HepG2 (cell line): Measurements from ENCODE around the gene ORC2. TPM values are rescaled to one million over a fixed set of nuclear protein-coding genes. Genes with fewer than 3 reads are reported as not detected.

Source experiments
- ATAC-seq: fragments of 200-7000 bp; cut with Tn5 transposase; 3 replicates; pipeline ENCODE4 v1.9.1; 2020; ENCODE audit warnings: mild to moderate bottlenecking, moderate library complexity
- BruUV-seq: library from RNA; stranded (reverse); fragments of 400-500 nt; replicated peaks from 2 replicates; lab custom pipeline; 2021; lab: Mats Ljungman, UMichigan
- CTCF ChIA-PET: fragments of 300-600 bp; formaldehyde crosslinking; extraction: SDS; loops from one replicate; lab custom pipeline; 2021; ENCODE audit warnings: low total read pairs, inconsistent platforms, low intra/inter-chr PET ratio; lab: Yijun Ruan, JAX
- POLR2A ChIA-PET: fragments of 350-600 bp; sonication (Branson Sonifier 250); formaldehyde crosslinking; loops from one replicate; lab custom pipeline; 2020; ENCODE audit warnings: antibody characterized with exemption, inconsistent platforms; lab: Yijun Ruan, JAX
- DNase-seq: peaks from one replicate; pipeline ENCODE4 v3.0.0-alpha.2; 2015; ENCODE audit warnings: low spot score
- FAIRE-seq: peaks from 3 replicates; lab custom pipeline; 2011; peaks lifted over from hg19 to GRCh38; lab: Jason Lieb, UNC
- H2AFZ ChIP-seq: one replicate; pipeline ENCODE4 v1.6.1; 2011; ENCODE audit warnings: low read length, inconsistent platforms
- H3K27ac ChIP-seq: fragments of 300-600 bp; 3 replicates; pipeline ENCODE4 v1.8.0; 2011; ENCODE audit warnings: mixed run types, mild to moderate bottlenecking, mixed read lengths, low read length, inconsistent platforms; ENCODE audit not compliant: insufficient read depth; ENCODE audit errors: extremely low read length
- H3K27me3 ChIP-seq, 2 experiments: fragments of 200-600 bp in 1 of 2; 2 replicates in 1 of 2; 3 replicates in 1 of 2; pipeline versions ENCODE4 v1.6.0 to v1.8.0; 2011; ENCODE audit warnings: low read length in 2 of 2, mild to moderate bottlenecking in 2 of 2, moderate library complexity in 2 of 2, inconsistent platforms in 1 of 2; ENCODE audit not compliant: insufficient read depth in 2 of 2, control insufficient read depth in 1 of 2
- H3K36me3 ChIP-seq, 2 experiments: fragments of 200-600 bp in 1 of 2; replicated peaks in 1 of 2; 2 replicates in 1 of 2; 3 replicates in 1 of 2; pipeline versions ENCODE4 v1.5.1 to v1.8.0; 2011; ENCODE audit warnings: low read length in 2 of 2, inconsistent platforms in 1 of 2; ENCODE audit not compliant: insufficient read depth in 2 of 2, control insufficient read depth in 1 of 2
- H3K4me1 ChIP-seq: 2 replicates; pipeline ENCODE4 v1.5.1; 2012; ENCODE audit warnings: low read length, inconsistent platforms; ENCODE audit not compliant: insufficient read depth
- H3K4me2 ChIP-seq: 2 replicates; pipeline ENCODE4 v1.6.0; 2011; ENCODE audit warnings: low read depth, low read length, inconsistent platforms
- H3K4me3 ChIP-seq, 3 experiments: fragments of 200-600 bp in 1 of 3; sonication (generic), shearing (Covaris generic) in 1 of 3; replicated peaks in 1 of 3; 2 replicates each; pipeline ENCODE4 v1.5.1; 2011 to 2016; ENCODE audit warnings: low read length in 3 of 3, inconsistent platforms in 2 of 3, low read depth in 2 of 3, mild to moderate bottlenecking in 2 of 3, control low read depth in 1 of 3, mixed read lengths in 1 of 3; ENCODE audit not compliant: insufficient read depth in 1 of 3
- H3K79me2 ChIP-seq: one replicate; pipeline ENCODE4 v1.6.1; 2011; ENCODE audit warnings: low read length, inconsistent platforms; ENCODE audit not compliant: insufficient read depth
- H3K9ac ChIP-seq: 2 replicates; pipeline ENCODE4 v1.6.0; 2011; ENCODE audit warnings: mild to moderate bottlenecking, low read depth, low read length, inconsistent platforms; ENCODE audit not compliant: insufficient read depth
- H3K9me3 ChIP-seq: 2 replicates; pipeline ENCODE4 v1.5.1; 2012; ENCODE audit warnings: mild to moderate bottlenecking, low read length
- H4K20me1 ChIP-seq: 2 replicates; pipeline ENCODE4 v1.6.0; 2011; ENCODE audit warnings: inconsistent platforms, mild to moderate bottlenecking, low read length, moderate library complexity; ENCODE audit not compliant: insufficient read depth
- HHEX ChIP-seq: IDR thresholded peaks from 2 replicates; pipeline ENCODE4 v1.6.1; 2016; ENCODE audit warnings: control low read depth
- HMG20B ChIP-seq: conservative IDR thresholded peaks from 2 replicates; pipeline ENCODE4 v1.6.1; 2016; ENCODE audit warnings: missing genetic modification reagents, missing compliant biosample characterization
- HOXA3 ChIP-seq: sonication (generic); formaldehyde crosslinking; IDR thresholded peaks from 2 replicates; pipeline ENCODE4 v1.5.0; 2020; ENCODE audit warnings: missing genetic modification reagents
- MAX ChIP-seq: IDR thresholded peaks from 2 replicates; pipeline ENCODE4 v1.6.1; 2012; ENCODE audit warnings: inconsistent platforms
- NONO ChIP-seq, 2 experiments: fragments of 450-650 bp in 1 of 2; sonication (generic) in 1 of 2; formaldehyde crosslinking in 1 of 2; IDR thresholded peaks in 1 of 2; conservative IDR thresholded peaks in 1 of 2; 2 replicates each; pipeline versions ENCODE4 v1.6.1 to v1.8.0; 2017 to 2022; ENCODE audit warnings: mild to moderate bottlenecking in 1 of 2, missing genetic modification reagents in 1 of 2, moderate library complexity in 1 of 2
- PHF21A ChIP-seq: sonication (generic); formaldehyde crosslinking; IDR thresholded peaks from 2 replicates; pipeline ENCODE4 v1.5.0; 2020; ENCODE audit warnings: mild to moderate bottlenecking, missing genetic modification reagents
- SRSF9 ChIP-seq: fragments of 200-400 bp; formaldehyde crosslinking; IDR thresholded peaks from 2 replicates; pipeline ENCODE4 v1.6.1; 2018; ENCODE audit warnings: borderline replicate concordance, mild to moderate bottlenecking, low read depth, low read length; ENCODE audit not compliant: insufficient read depth, poor library complexity, severe bottlenecking
- TCF7L2 ChIP-seq: IDR thresholded peaks from 2 replicates; pipeline ENCODE4 v1.6.1; 2011; ENCODE audit warnings: mild to moderate bottlenecking, low read depth, low read length, moderate library complexity
- ZKSCAN8 ChIP-seq: IDR thresholded peaks from 2 replicates; pipeline ENCODE4 v1.6.1; 2016; ENCODE audit warnings: borderline replicate concordance, missing genetic modification reagents, missing compliant biosample characterization
- ZNF713 ChIP-seq: sonication (generic); formaldehyde crosslinking; IDR thresholded peaks from 2 replicates; pipeline ENCODE4 v1.4.0; 2020; ENCODE audit warnings: mild to moderate bottlenecking, missing genetic modification reagents
- WGBS: methylation state at CpG from one replicate; pipeline ENCODE4 v1.1.6; 2017; ENCODE audit warnings: low lambda C conversion rate; 5-methylcytosine and 5-hydroxymethylcytosine counted together
- in situ Hi-C: cut with HindIII; loops from 2 replicates; pipeline ENCODE4 v1.10.0; 2017; ENCODE audit warnings: low pct_unique_long_range_greater_than_20kb; ENCODE audit not compliant: extremely low pct_ligation_motif_present
- intact Hi-C: fragments of 100-400 bp; cut with micrococcal nuclease; formaldehyde crosslinking; loops from one replicate; pipeline ENCODE4 v1.10.0; 2022; ENCODE audit not compliant: unreplicated experiment
- polyA plus RNA-seq, 8 experiments: library from polyadenylated mRNA; depleted of rRNA in 3 of 8; stranded (reverse) in 7 of 8; unstranded in 1 of 8; fragments of >200 nt; fragmentation: Illumina TruSeq in 4 of 8; extraction: Trizol in 4 of 8; gene quantifications; 2 replicates each; pipeline versions ENCODE4 v1.2.1 to v1.2.3, GENCODE V29; 2011 to 2016; ENCODE audit warnings: low read depth in 4 of 8, missing spikeins in 1 of 8, mixed read lengths in 1 of 8; ENCODE audit not compliant: insufficient read depth in 1 of 8
- total RNA-seq, 5 experiments: library from RNA; depleted of rRNA; stranded (reverse); fragments of >200 nt; fragmentation: Illumina TruSeq; extraction: Trizol; gene quantifications; 2 replicates each; pipeline ENCODE4 v1.2.3, GENCODE V29; 2016; ENCODE audit warnings: low read depth in 1 of 5
- TF ChIP-seq, protein P1 (sequence below): sonication (generic); formaldehyde crosslinking; IDR thresholded peaks from 2 replicates; pipeline ENCODE4 v1.5.0; 2020; ENCODE audit warnings: missing genetic modification reagents, mild to moderate bottlenecking, borderline replicate concordance
- TF ChIP-seq, protein P2 (sequence below): sonication (generic); formaldehyde crosslinking; IDR thresholded peaks from 2 replicates; pipeline ENCODE4 v1.5.0; 2020; ENCODE audit warnings: mild to moderate bottlenecking, missing genetic modification reagents
- TF ChIP-seq, protein P3 (sequence below): sonication (generic); formaldehyde crosslinking; IDR thresholded peaks from 2 replicates; pipeline ENCODE4 v1.4.0; 2020; ENCODE audit warnings: low read depth, mild to moderate bottlenecking, missing genetic modification reagents
- TF ChIP-seq, protein P4 (sequence below): sonication (generic); formaldehyde crosslinking; IDR thresholded peaks from 2 replicates; pipeline ENCODE4 v1.4.0; 2020; ENCODE audit warnings: missing genetic modification reagents

The ORC2 gene
- total and polyA plus RNA-seq, 2 of the 13 experiments (the other 11 are each of a cell fraction or from before 2014, with no cell fraction given) = 19.3 to 73.5 TPM

DNA sequence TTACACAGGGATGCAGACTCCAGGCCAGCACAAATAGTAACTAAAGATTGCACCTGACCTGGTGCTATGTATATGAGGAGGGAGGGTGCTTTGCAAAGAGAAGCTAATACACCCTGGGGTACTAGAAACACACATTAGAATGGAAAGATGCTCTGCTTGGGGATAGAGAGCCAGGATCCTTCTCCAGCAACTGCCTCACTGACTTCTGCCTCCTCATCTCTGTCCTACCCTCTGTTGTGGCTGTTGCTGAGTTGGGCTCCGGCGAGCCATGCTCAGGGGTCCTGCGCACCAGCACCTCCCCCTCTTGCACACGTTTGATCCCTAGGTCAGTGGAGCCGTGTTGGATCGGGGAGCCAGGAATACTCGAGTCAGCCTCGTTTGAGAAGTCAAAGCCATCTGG is 23.7 kb upstream of the ORC2 start (continued):
- TF ChIP-seq HHEX (CRISPR knock-in tag) (no peak), HMG20B (CRISPR knock-in tag) (no peak), TCF7L2 (no peak), ZNF713 (CRISPR knock-in tag) (no peak), PHF21A (no peak), HOXA3 (CRISPR knock-in tag) (no peak)
- TF ChIP-seq, protein P1, sequence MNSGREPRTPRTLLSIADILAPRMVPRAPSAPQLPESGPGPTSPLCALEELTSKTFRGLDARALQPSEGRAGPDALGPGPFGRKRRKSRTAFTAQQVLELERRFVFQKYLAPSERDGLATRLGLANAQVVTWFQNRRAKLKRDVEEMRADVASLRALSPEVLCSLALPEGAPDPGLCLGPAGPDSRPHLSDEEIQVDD (CRISPR knock-in tag) = no peak
- TF ChIP-seq, protein P2, sequence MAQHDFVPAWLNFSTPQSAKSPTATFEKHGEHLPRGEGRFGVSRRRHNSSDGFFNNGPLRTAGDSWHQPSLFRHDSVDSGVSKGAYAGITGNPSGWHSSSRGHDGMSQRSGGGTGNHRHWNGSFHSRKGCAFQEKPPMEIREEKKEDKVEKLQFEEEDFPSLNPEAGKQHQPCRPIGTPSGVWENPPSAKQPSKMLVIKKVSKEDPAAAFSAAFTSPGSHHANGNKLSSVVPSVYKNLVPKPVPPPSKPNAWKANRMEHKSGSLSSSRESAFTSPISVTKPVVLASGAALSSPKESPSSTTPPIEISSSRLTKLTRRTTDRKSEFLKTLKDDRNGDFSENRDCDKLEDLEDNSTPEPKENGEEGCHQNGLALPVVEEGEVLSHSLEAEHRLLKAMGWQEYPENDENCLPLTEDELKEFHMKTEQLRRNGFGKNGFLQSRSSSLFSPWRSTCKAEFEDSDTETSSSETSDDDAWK = no peak
- TF ChIP-seq, protein P3, sequence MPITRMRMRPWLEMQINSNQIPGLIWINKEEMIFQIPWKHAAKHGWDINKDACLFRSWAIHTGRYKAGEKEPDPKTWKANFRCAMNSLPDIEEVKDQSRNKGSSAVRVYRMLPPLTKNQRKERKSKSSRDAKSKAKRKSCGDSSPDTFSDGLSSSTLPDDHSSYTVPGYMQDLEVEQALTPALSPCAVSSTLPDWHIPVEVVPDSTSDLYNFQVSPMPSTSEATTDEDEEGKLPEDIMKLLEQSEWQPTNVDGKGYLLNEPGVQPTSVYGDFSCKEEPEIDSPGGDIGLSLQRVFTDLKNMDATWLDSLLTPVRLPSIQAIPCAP = no peak
- TF ChIP-seq, all 625 proteins: peak for 0

GRCh38 chr2:200985799-200986198 is 22.3 kb upstream of the ORC2 start:
- CTCF ChIA-PET = no interaction called here
- H3K36me3 ChIP-seq = peaks cover 16 to 51% of the 10 kb centered on the region in 2 experiments
- H2AFZ ChIP-seq = no peak overlapping the region
- 91% methylated on average over 2 of the region's 2 CpGs for WGBS
- TF ChIP-seq MAX (no peak), SRSF9 (no peak), ZKSCAN8 (CRISPR knock-in tag) (no peak), NONO (IDR thresholded peaks at IDR 0.05) (no peak), NONO (CRISPR knock-in tag; conservative IDR thresholded peaks at IDR 0.05) (no peak)
- TF ChIP-seq, protein P4, sequence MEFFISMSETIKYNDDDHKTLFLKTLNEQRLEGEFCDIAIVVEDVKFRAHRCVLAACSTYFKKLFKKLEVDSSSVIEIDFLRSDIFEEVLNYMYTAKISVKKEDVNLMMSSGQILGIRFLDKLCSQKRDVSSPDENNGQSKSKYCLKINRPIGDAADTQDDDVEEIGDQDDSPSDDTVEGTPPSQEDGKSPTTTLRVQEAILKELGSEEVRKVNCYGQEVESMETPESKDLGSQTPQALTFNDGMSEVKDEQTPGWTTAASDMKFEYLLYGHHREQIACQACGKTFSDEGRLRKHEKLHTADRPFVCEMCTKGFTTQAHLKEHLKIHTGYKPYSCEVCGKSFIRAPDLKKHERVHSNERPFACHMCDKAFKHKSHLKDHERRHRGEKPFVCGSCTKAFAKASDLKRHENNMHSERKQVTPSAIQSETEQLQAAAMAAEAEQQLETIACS = no peak
- DNase-seq = no peak
- no peak overlapping the region for H3K9ac ChIP-seq
- no peak overlapping the region for H3K4me2 ChIP-seq
- H4K20me1 ChIP-seq = no peaks in the 10 kb centered on the region
- no peak overlapping the region for H3K4me3 ChIP-seq
- H3K79me2 ChIP-seq = no peaks in the 10 kb centered on the region
- no peak overlapping the region for H3K27ac ChIP-seq
- no peak for FAIRE-seq
- no peaks in the 10 kb centered on the region for H3K4me1 ChIP-seq
- no TSS peak for BruUV-seq
- ATAC-seq = no peak
- H3K9me3 ChIP-seq = no peaks in the 10 kb centered on the region
- in situ Hi-C loops = no loop called here
- POLR2A ChIA-PET = no interaction called here
- H3K27me3 ChIP-seq = no peaks in the 10 kb centered on the region
- intact Hi-C loops = no loop called here
